Motor neuron (in vitro differentiated cells): ENCODE results near the gene RRP1B. TPM values are rescaled to one million over a fixed set of nuclear protein-coding genes. Genes with fewer than 3 reads are reported as not detected.

Experiments used
- ATAC-seq, 8 experiments: fragments of 200-7000 bp; cut with Tn5 transposase; replicated peaks in 6 of 8; 2 replicates each; pipeline ENCODE4 v1.8.0; 2021; ENCODE audit warnings: mild to moderate bottlenecking in 8 of 8, moderate library complexity in 8 of 8
- H3K27ac ChIP-seq, 2 donors: fragments of 250-450 bp; sonication (Bioruptor Pico); 2 replicates each; pipeline ENCODE4 v1.9.0; 2021; ENCODE audit warnings: antibody characterized with exemption in 2 of 2, mild to moderate bottlenecking in 2 of 2, moderate library complexity in 1 of 2
- H3K4me1 ChIP-seq, 2 donors: fragments of 250-450 bp; sonication (Bioruptor Pico); replicated peaks in 1 of 2; 2 replicates each; pipeline ENCODE4 v1.6.1; 2021; ENCODE audit warnings: antibody characterized with exemption in 2 of 2, mild to moderate bottlenecking in 2 of 2, moderate library complexity in 1 of 2
- H3K4me3 ChIP-seq, 5 donors: fragments of 250-450 bp; sonication (Bioruptor Pico); 2 replicates each; pipeline ENCODE4 v1.9.0; 2021; ENCODE audit warnings: antibody characterized with exemption in 5 of 5, mild to moderate bottlenecking in 5 of 5, moderate library complexity in 4 of 5
- WGBS, 10 experiments: fragments of 450-650 bp; shearing (Covaris generic); methylation state at CpG; one replicate each; pipeline ENCODE4 v1.0.0; 2022; 5-methylcytosine and 5-hydroxymethylcytosine counted together
- in situ Hi-C, 9 experiments: fragments of 400-800 bp; cut with MboI; loops; one replicate each; pipeline ENCODE4 v1.15.0; 2021; ENCODE audit warnings: low sequenced_read_pairs in 9 of 9, low pct_unique_long_range_greater_than_20kb in 2 of 9; ENCODE audit not compliant: unreplicated experiment in 9 of 9
- total RNA-seq, 8 experiments: library from RNA; unstranded; fragments of 300-600 nt; gene quantifications; 2 replicates each; pipeline versions ENCODE4 v1.2.3 to v1.2.4, GENCODE V29; 2022

Gene RRP1B
- total RNA-seq, 8 experiments from 2014 or later: 14.0 to 45.9 (median 23.5) TPM

DNA sequence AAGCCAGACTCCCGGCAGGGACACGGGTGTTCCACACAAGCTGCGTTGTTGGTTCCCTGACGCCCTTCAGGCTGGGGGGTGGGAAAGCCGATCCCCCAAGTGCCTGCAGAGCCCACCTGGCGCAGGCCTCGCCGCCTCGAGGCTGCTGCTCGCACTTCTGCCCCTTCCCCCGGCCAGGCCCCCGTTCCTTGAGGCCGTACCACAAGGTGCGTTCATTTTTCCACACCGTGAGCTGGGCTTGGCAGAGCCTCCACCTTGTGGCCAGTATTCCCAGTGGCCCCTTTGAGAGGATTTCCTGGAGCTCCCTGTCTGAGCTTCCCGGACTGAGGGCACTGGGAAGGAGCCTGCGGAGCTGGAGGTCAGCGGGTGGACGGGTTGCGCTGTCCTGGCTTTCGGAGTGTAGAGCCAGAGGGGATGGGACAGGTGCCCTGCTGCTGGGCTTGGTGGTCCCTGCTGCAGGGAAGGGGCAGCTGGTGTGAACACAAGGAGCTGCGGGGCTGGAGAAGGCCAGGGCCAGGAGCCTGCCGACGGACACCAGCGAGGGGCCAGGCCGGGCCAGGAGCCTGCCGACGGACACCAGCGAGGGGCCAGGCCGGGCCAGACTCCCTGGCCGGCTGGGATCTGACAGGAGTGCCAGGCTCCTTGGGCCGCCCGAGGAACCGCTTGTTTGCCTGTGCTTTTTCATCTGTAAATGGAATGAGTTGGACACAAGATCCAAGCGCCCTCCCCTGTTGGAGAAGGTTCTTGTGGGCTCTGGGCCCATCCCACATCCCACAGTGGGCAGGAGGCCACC is 78.0 kb downstream of the RRP1B start:
- WGBS, 10 experiments: 92 to 100% (median 93%) methylated on average over 3 to 9 of the region's 35 CpGs; no CpG with 5 or more reads in 5 of the 10 experiments
- H3K4me1 ChIP-seq: peaks cover 12 to 14% of the 10 kb centered on the region in 2 donors

GRCh38 chr21:43739621-43740435 is 80.5 kb downstream of the RRP1B start:
- Histone ChIP-seq H3K27ac (peak overlapping the region; percentile 57 to 76), H3K4me3 (peak overlapping the region in 1 of 5 donors; percentile 30), H3K4me1 (peaks cover 12 to 15% of the 10 kb centered on the region in 2 donors)
- ATAC-seq: peak; percentile 3 to 81 (median 14)
- 63 to 100% methylated on average over 1 to 14 of the region's 25 CpGs; no CpG with 5 or more reads in 8 of the 10 experiments for WGBS, 10 experiments
- in situ Hi-C loops: no loop called here

More for the DNA sequence above, 78.0 kb downstream of the RRP1B start:
- in situ Hi-C loops: no loop called here
- H3K4me3 ChIP-seq: no peak overlapping the region
- ATAC-seq: no peak
- no peak overlapping the region for H3K27ac ChIP-seq

GRCh38 chr21:43740497-43741156 is 81.3 kb downstream of the RRP1B start:
- in situ Hi-C loops: no loop called here
- peak overlapping the region; percentile 57 to 76 for H3K27ac ChIP-seq
- 0 to 100% (median 40%) methylated on average over 1 to 7 of the region's 25 CpGs; no CpG with 5 or more reads in 3 of the 10 experiments for WGBS, 10 experiments
- H3K4me1 ChIP-seq: peaks cover 12 to 15% of the 10 kb centered on the region in 2 donors
- H3K4me3 ChIP-seq: peak overlapping the region in 3 of 5 donors; percentile 4 to 30 (median 9)
- peak; percentile 30 to 89 (median 78) for ATAC-seq

- peak in 5 of 8 experiments; percentile 14 to 29 (median 23) for ATAC-seq
- in situ Hi-C loops: no loop called here
- H3K27ac ChIP-seq: peak overlapping the region; percentile 77 to 81
- 93% methylated on average over 3 of the region's 28 CpGs; no CpG with 5 or more reads in 9 of the 10 experiments for WGBS, 10 experiments
- peak overlapping the region in 4 of 5 donors; percentile 13 to 36 (median 22) for H3K4me3 ChIP-seq
- peaks cover 12 to 15% of the 10 kb centered on the region in 2 donors for H3K4me1 ChIP-seq
Measured at GRCh38 chr21:43741423-43742096, 82.2 kb downstream of the RRP1B start.

DNA sequence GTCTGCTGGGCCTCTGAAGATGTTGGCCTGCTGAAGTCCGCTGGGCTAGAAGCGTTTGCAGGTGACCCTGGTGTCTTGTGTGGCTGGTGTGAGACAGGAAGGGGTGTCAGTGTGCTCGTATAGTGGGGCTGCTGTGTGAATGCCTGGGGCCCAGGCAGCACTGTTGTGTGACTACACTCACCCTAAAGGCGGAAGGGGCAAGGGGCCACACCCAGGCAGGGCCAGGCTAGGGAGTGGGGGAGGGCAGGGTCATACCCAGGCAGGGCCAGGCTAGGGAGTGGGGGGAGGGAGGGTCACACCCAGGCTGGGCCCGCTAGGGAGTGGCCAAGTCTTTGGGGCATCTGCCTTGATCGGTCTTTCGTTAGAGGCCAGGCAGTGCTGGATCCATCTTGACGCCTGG is 84.6 kb downstream of the RRP1B start:
- peaks cover 12 to 15% of the 10 kb centered on the region in 2 donors for H3K4me1 ChIP-seq
- H3K27ac ChIP-seq: no peak overlapping the region
- in situ Hi-C loops: no loop called here
- H3K4me3 ChIP-seq: no peak overlapping the region
- no peak for ATAC-seq
- WGBS, 10 experiments: 100% methylated on average over 1 of the region's 8 CpGs; no CpG with 5 or more reads in 8 of the 10 experiments

DNA sequence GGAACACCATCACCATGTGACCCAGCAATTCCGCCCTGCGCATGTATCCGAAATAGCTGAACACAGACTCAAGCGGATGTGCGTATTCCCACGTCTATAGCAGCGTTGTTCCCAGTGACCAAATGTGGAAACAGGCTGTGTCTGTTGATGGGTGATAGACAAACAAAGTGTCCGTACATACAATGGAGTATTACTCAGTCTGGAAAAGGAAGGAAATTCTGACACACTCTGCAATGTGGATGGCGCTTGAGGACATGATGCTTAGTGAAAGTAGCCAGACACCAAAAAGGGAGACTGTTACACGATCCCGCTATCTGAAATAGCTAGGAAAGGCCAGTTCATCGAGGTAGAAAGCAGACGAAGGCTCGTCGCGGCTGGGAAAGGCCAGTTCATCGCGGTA is 85.4 kb downstream of the RRP1B start:
- ATAC-seq: no peak
- H3K27ac ChIP-seq: no peak overlapping the region
- peaks cover 12 to 15% of the 10 kb centered on the region in 2 donors for H3K4me1 ChIP-seq
- in situ Hi-C loops: no loop called here
- 91 to 100% (median 100%) methylated on average over 2 to 11 of the region's 18 CpGs; no CpG with 5 or more reads in 3 of the 10 experiments for WGBS, 10 experiments
- H3K4me3 ChIP-seq: no peak overlapping the region

Other genes with a start within 250 kb of the RRP1B start
- gene SIK1, start 232.4 kb upstream of the RRP1B start, total RNA-seq: 1 to 10 TPM in 5 of 8 experiments, under 1 TPM in 2, not detected in 1; 0.17 to 3.8 (median 1.9) TPM
- gene HSF2BP, start 72 bp upstream of the RRP1B start, total RNA-seq: 1 to 10 TPM in 6 of 8 experiments, under 1 TPM in 2; 0.71 to 2.0 (median 1.1) TPM
- gene PDXK, start 59.6 kb downstream of the RRP1B start, total RNA-seq: 10 to 100 TPM; 17.8 to 71.7 (median 41.7) TPM
- gene CSTB, start 116.7 kb downstream of the RRP1B start, total RNA-seq: 10 to 100 TPM; 11.8 to 41.3 (median 24.3) TPM
- gene RRP1, start 130.0 kb downstream of the RRP1B start, total RNA-seq: 10 to 100 TPM; 11.0 to 38.4 (median 18.3) TPM
- 10 to 100 TPM; 13.0 to 44.5 (median 16.7) TPM for gene AGPAT3, start 205.7 kb downstream of the RRP1B start, total RNA-seq